Activated gamma-delta T cell (primary cell): Measurements from ENCODE around the gene RAD51B.
A peak's percentile ranks its signal among the peaks of the same experiment; 100 is the strongest.
"Not testable (repeated sequence)": the region's sequence is repeated elsewhere in the genome, so short reads cannot be mapped to it uniquely, and the experiment has no call there.

Source experiments
- DNase-seq: peaks from one replicate; lab custom pipeline; 2025; lab: John Stamatoyannopoulos, UW

RAD51B gene

GRCh38 chr14:68274725-68275124 lies 455.1 kb downstream of the RAD51B start:
- DNase-seq, result no peak

- DNase-seq, result no peak
Measured at GRCh38 chr14:68278576-68279436, 459.2 kb downstream of the RAD51B start.

GRCh38 chr14:68279437-68279720 lies 459.8 kb downstream of the RAD51B start:
- DNase-seq, result no peak

GRCh38 chr14:68279777-68280233 lies 460.2 kb downstream of the RAD51B start:
- no peak for DNase-seq

- DNase-seq, result no peak
Measured at GRCh38 chr14:68281497-68281896, 461.9 kb downstream of the RAD51B start.

GRCh38 chr14:68282479-68283377 lies 463.1 kb downstream of the RAD51B start:
- DNase-seq, result no peak

- DNase-seq, result peak; percentile 27
Measured at GRCh38 chr14:68283378-68284123, 464.0 kb downstream of the RAD51B start.

GRCh38 chr14:68284333-68284732 lies 464.8 kb downstream of the RAD51B start:
- DNase-seq, result no peak

GRCh38 chr14:68284834-68285233 lies 465.3 kb downstream of the RAD51B start:
- DNase-seq, result no peak

GRCh38 chr14:68285421-68286179 lies 466.0 kb downstream of the RAD51B start:
- DNase-seq, result no peak

GRCh38 chr14:68286667-68287066 lies 467.1 kb downstream of the RAD51B start:
- DNase-seq, result no peak

GRCh38 chr14:68289452-68289851 lies 469.9 kb downstream of the RAD51B start:
- not testable (repeated sequence) for DNase-seq

GRCh38 chr14:68291820-68292219 lies 472.2 kb downstream of the RAD51B start:
- DNase-seq, result no peak

- DNase-seq, result no peak
Measured at GRCh38 chr14:68292441-68293215, 473.0 kb downstream of the RAD51B start.

GRCh38 chr14:68293404-68293803 lies 473.8 kb downstream of the RAD51B start:
- no peak for DNase-seq

GRCh38 chr14:68295316-68295816 lies 475.8 kb downstream of the RAD51B start:
- DNase-seq, result no peak

GRCh38 chr14:68297039-68297438 lies 477.5 kb downstream of the RAD51B start:
- no peak for DNase-seq

GRCh38 chr14:68297876-68298468 lies 478.4 kb downstream of the RAD51B start:
- no peak for DNase-seq

- no peak for DNase-seq
Measured at GRCh38 chr14:68300608-68301007, 481.0 kb downstream of the RAD51B start.

- DNase-seq, result no peak
Measured at GRCh38 chr14:68301219-68301618, 481.6 kb downstream of the RAD51B start.
